Activated naive CD4-positive, alpha-beta T cell treated with anti-CD3 and anti-CD28 coated beads, Interleukin-2, amount 50 U/mL, for 24 hours (primary cell): ENCODE results near the gene CDY2B.
"Not testable (repeated sequence)": the region's sequence is repeated elsewhere in the genome, so short reads cannot be mapped to it uniquely, and the experiment has no call there.

Experiments
- H3K27ac Mint-ChIP-seq: one replicate; pipeline ENCODE4 v1.8.0; 2021; ENCODE audit warnings: mild to moderate bottlenecking, mixed read lengths
- H3K27me3 Mint-ChIP-seq: one replicate; pipeline ENCODE4 v1.8.0; 2021; ENCODE audit warnings: mixed read lengths
- H3K36me3 Mint-ChIP-seq: one replicate; pipeline ENCODE4 v1.8.0; 2021; ENCODE audit warnings: mixed read lengths
- H3K4me1 Mint-ChIP-seq: one replicate; pipeline ENCODE4 v1.8.0; 2021; ENCODE audit warnings: mixed read lengths
- H3K4me3 Mint-ChIP-seq: one replicate; pipeline ENCODE4 v1.8.0; 2021; ENCODE audit warnings: mild to moderate bottlenecking, mixed read lengths
- H3K9me3 Mint-ChIP-seq: one replicate; pipeline ENCODE4 v1.8.0; 2021; ENCODE audit warnings: mixed read lengths

Gene CDY2B

GRCh38 chrY:17880120-17880519 lies at the start of gene CDY2B:
TSS of gene CDY2B (minus strand) at chrY:17880220. CDS start at chrY:17879892, 328 bp downstream.
- H3K27ac Mint-ChIP-seq, H3K36me3 Mint-ChIP-seq, H3K9me3 Mint-ChIP-seq, H3K4me3 Mint-ChIP-seq, H3K4me1 Mint-ChIP-seq, H3K27me3 Mint-ChIP-seq: not testable (repeated sequence)

GRCh38 chrY:17908009-17908408 lies 28.0 kb upstream of the CDY2B start:
- H3K4me3 Mint-ChIP-seq, H3K4me1 Mint-ChIP-seq, H3K9me3 Mint-ChIP-seq, H3K27ac Mint-ChIP-seq, H3K36me3 Mint-ChIP-seq, H3K27me3 Mint-ChIP-seq: not testable (repeated sequence)

DNA sequence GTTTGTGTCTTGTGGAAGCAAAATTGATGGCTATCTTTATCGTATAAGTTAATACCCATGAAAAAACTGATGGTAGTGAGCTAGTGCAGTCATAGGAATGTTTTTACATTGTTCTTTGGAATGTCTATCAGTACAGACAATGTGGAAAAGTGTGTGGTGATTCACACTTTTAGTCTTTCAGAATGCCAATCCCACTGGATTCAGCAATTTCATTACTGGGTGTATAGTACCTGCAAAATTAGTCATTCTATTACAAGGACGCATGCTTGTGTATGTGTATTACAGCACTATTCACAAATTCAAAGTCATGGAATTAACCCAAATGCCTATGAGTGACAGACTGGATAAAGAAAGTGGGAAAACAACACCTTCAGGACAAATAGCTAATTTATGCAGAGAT lies 27.3 kb upstream of the CDY2B start:
- H3K4me1 Mint-ChIP-seq, H3K4me3 Mint-ChIP-seq, H3K27ac Mint-ChIP-seq, H3K9me3 Mint-ChIP-seq, H3K36me3 Mint-ChIP-seq, H3K27me3 Mint-ChIP-seq: not testable (repeated sequence)

DNA sequence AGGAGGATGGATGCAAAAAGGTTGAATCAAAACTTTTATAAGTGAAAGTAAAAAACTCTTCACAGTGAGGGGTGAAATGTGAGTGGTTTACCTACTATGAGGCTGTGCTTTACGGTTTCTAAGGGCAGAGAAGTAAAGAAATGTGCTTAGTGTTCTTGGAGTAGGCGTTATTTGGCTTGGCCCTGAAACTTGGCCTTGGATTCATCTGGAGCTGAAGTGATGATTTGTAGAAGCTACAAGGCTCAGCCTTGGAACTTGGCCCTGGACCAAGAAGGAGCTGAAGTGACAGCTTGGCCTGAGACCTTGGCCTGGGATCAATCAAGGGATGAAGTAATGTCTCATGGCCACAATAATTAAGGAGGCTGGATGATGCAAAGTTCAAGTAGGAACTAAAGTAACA lies 1.7 kb upstream of the CDY2B start:
- H3K36me3 Mint-ChIP-seq, H3K27me3 Mint-ChIP-seq, H3K9me3 Mint-ChIP-seq, H3K27ac Mint-ChIP-seq, H3K4me1 Mint-ChIP-seq, H3K4me3 Mint-ChIP-seq: not testable (repeated sequence)

DNA sequence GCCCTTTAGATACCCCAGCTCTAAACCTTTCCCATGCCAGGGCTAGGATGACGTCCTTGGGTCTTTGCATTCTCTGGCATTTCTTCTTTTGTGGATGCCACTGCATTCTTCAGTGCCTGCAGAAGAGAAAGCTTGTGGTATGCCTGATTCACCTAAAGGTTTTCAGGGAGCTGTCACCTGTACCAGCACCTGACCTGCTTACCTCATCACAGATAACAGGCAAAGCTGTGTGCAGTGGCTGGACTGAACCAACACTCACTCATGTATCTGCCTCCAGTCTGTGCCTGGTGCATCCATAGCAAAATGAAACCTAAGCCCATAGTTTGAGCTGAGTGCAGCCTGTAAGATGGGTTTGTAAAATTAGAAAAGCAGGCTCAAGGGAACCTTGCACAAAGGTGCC lies 3.3 kb downstream of the CDY2B start:
- not testable (repeated sequence) for H3K9me3 Mint-ChIP-seq, H3K36me3 Mint-ChIP-seq, H3K27ac Mint-ChIP-seq, H3K4me3 Mint-ChIP-seq, H3K27me3 Mint-ChIP-seq, H3K4me1 Mint-ChIP-seq

GRCh38 chrY:17875401-17875800 lies 4.6 kb downstream of the CDY2B start:
- not testable (repeated sequence) for H3K36me3 Mint-ChIP-seq, H3K27me3 Mint-ChIP-seq, H3K9me3 Mint-ChIP-seq, H3K4me3 Mint-ChIP-seq, H3K27ac Mint-ChIP-seq, H3K4me1 Mint-ChIP-seq

DNA sequence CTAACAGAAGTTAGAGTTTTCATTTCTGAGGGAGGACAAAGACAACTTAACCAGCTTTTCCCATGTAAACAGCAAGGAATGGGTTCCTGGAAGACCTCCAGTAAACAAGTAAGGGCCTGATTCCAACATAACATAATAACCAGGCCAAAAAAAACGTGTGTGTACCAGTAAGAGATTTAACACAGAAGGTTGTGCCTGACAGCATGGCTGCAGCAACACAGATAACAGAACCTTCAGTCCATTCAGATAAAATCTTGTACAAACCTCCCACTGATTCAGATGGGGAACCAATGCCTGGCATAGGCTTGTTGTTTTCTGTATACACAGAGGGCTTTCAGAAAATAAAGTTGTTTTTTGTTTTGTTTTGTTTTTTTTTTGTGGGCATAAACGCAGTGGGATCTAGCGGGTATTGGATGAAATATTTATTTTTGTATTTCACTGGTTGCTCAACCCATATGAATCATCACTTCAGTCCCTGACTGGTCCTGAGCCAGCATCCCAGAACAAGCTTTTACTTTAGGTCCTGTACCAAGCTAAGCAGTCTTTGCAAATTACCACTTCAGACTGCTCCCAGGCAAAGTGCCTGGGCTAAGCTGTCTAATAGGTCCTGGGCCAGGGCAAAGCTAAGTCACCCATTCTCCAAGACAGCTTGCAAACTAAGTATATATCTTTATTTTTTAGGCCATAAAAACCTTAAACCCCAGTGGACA lies 8.7 kb downstream of the CDY2B start:
- not testable (repeated sequence) for H3K4me1 Mint-ChIP-seq, H3K36me3 Mint-ChIP-seq, H3K27ac Mint-ChIP-seq, H3K4me3 Mint-ChIP-seq, H3K27me3 Mint-ChIP-seq, H3K9me3 Mint-ChIP-seq

DNA sequence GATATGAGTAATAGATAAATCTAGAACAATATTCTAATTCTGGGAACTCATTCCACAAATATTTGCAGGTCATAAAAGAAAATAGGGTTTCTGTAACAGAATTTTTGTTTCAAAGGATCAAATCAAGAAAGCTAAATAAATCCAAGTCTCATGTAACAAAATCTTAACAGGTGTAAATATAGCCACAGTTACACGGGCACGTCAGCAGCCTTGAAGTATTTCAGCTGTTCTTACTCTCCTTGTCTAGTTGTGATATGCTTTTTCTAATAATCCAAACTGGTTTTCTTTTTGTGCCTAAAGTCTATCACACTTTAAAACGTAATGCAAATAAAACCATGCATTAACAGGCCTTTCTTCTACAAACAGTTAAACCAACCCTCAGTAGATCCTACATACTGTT lies 9.3 kb downstream of the CDY2B start:
- H3K36me3 Mint-ChIP-seq, H3K4me3 Mint-ChIP-seq, H3K27ac Mint-ChIP-seq, H3K4me1 Mint-ChIP-seq, H3K9me3 Mint-ChIP-seq, H3K27me3 Mint-ChIP-seq: not testable (repeated sequence)

- H3K27me3 Mint-ChIP-seq, H3K9me3 Mint-ChIP-seq, H3K36me3 Mint-ChIP-seq, H3K4me1 Mint-ChIP-seq, H3K27ac Mint-ChIP-seq, H3K4me3 Mint-ChIP-seq: not testable (repeated sequence)
These were observed 12.2 kb downstream of the CDY2B start for GRCh38 chrY:17867850-17868249.

DNA sequence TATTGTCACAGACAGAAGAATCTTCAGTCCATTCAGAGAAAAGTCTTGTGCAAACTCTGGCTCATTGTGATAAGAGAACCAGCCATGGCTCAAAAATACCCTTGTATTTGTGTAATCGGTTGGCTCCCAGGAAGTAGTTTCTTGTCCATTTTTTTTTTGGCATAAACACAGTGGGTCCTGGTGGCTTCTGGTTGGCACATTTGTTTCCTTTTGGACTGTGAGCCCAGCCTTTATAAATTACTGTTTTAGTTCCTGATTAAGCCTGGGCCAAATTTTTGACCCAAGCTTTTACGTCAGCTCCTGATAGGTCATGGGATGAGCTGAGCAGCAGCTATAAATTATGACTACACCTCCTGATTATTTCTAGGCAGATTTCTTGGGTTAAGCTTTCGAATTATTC lies 19.4 kb downstream of the CDY2B start:
- H3K4me3 Mint-ChIP-seq, H3K36me3 Mint-ChIP-seq, H3K27me3 Mint-ChIP-seq, H3K27ac Mint-ChIP-seq, H3K9me3 Mint-ChIP-seq, H3K4me1 Mint-ChIP-seq: not testable (repeated sequence)

DNA sequence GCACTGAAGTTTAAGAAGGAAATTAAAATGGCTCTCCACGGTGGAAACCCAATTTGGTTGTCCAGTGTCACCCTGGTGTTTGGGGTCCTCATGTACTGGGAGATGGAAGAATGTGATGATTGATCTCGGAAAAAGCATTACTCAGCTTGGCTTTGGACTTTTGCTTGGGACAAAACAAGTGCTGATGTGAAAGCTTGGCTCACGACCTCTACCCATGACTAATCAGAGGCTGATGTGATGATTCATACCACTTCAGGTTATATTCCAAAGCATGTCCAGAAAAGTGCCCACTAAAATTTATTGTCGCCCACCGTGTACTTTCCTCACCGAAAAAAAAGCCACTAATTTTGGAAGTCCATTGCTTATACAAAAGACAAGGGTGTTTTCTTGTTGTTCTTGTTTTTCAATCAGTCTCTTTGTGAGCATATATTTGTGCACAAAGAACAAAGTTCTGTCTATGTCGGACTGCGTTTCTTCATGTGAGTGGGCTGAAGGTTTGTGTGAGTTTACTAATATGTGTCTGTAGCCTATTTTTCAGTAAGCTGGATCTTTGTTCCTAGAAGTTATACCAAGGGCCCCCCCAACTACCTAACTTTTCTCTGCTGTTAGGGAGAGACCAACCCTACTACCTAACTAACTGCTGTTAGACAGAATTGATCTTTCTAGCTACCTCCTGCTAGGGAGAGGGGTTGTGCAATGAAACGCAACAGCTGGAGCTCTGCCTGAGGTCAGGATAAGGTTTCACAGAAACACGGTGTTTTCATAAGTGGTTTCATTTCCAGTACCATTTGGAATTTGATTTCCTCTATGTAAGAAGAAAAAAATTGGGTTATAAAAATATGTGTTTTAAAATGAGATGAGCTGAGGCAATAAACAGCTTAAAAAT lies 22.8 kb downstream of the CDY2B start:
- not testable (repeated sequence) for H3K27me3 Mint-ChIP-seq, H3K36me3 Mint-ChIP-seq, H3K27ac Mint-ChIP-seq, H3K9me3 Mint-ChIP-seq, H3K4me1 Mint-ChIP-seq, H3K4me3 Mint-ChIP-seq

GRCh38 chrY:17856508-17856907 lies 23.5 kb downstream of the CDY2B start:
- not testable (repeated sequence) for H3K4me3 Mint-ChIP-seq, H3K9me3 Mint-ChIP-seq, H3K4me1 Mint-ChIP-seq, H3K27ac Mint-ChIP-seq, H3K36me3 Mint-ChIP-seq, H3K27me3 Mint-ChIP-seq

DNA sequence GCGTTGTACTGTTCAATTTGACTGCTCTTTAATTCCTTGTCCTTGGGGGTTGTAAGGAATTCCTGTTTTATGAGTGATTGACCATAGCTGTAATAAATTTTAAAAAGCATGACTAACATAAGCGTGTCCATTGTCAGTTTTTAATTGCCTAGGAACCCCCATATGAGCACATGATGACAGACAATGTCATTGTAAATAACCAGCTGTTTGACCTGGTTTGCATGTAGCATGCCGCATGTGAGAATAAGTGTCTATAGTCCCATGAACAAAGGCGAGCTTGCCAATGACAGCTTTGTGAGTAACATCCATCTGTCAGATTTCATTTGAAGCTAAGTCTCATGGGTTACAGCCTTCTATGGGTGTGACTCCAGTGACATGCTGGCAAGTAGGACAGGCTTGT lies 30.9 kb downstream of the CDY2B start:
- not testable (repeated sequence) for H3K4me3 Mint-ChIP-seq, H3K4me1 Mint-ChIP-seq, H3K9me3 Mint-ChIP-seq, H3K27me3 Mint-ChIP-seq, H3K36me3 Mint-ChIP-seq, H3K27ac Mint-ChIP-seq

GRCh38 chrY:17832149-17832548 lies 47.9 kb downstream of the CDY2B start:
- H3K27ac Mint-ChIP-seq, H3K36me3 Mint-ChIP-seq, H3K27me3 Mint-ChIP-seq, H3K4me1 Mint-ChIP-seq, H3K4me3 Mint-ChIP-seq, H3K9me3 Mint-ChIP-seq: not testable (repeated sequence)
